HUES64 (cell line): Measurements from ENCODE around the gene ST6GALNAC6.
"Not testable (repeated sequence)": the region's sequence is repeated elsewhere in the genome, so short reads cannot be mapped to it uniquely, and the experiment has no call there.

ENCODE experiments used
- H3K27ac ChIP-seq: 2 replicates; pipeline ENCODE4 v1.7.0; 2013; ENCODE audit warnings: low read depth, low read length, inconsistent platforms
- H3K27me3 ChIP-seq: 2 replicates; pipeline ENCODE4 v1.6.1; 2013; ENCODE audit warnings: mild to moderate bottlenecking, low read length; ENCODE audit not compliant: insufficient read depth
- H3K36me3 ChIP-seq: 2 replicates; pipeline ENCODE4 v1.6.1; 2013; ENCODE audit warnings: mild to moderate bottlenecking, low read length; ENCODE audit not compliant: insufficient read depth
- H3K4me1 ChIP-seq: 2 replicates; pipeline ENCODE4 v1.6.1; 2013; ENCODE audit warnings: mild to moderate bottlenecking, low read length, moderate library complexity; ENCODE audit not compliant: insufficient read depth
- H3K4me3 ChIP-seq: 2 replicates; pipeline ENCODE4 v1.5.1; 2013; ENCODE audit warnings: mild to moderate bottlenecking, low read length, moderate library complexity
- H3K9ac ChIP-seq: 2 replicates; pipeline ENCODE4 v1.6.1; 2013; ENCODE audit warnings: mild to moderate bottlenecking, low read depth, low read length
- H3K9me3 ChIP-seq: 2 replicates; pipeline ENCODE4 v1.6.1; 2013; ENCODE audit warnings: low read depth, low read length; ENCODE audit not compliant: insufficient read depth
- WGBS: fragments of 150-250, 120-280 bp; methylation state at CpG from one replicate; pipeline ENCODE4 v1.1.7; 2013; ENCODE audit warnings: missing lambda C conversion rate; 5-methylcytosine and 5-hydroxymethylcytosine counted together

ST6GALNAC6 gene

GRCh38 chr9:127875306-127875966 is 24.0 kb downstream of the ST6GALNAC6 start:
- Histone ChIP-seq H3K4me3 (no peak overlapping the region), H3K36me3 (no peaks in the 10 kb centered on the region), H3K4me1 (no peaks in the 10 kb centered on the region), H3K9ac (no peak overlapping the region), H3K9me3 (no peaks in the 10 kb centered on the region), H3K27ac (no peak overlapping the region), H3K27me3 (no peaks in the 10 kb centered on the region)
- WGBS = 90% methylated on average over 10 of the region's 10 CpGs

GRCh38 chr9:127874301-127875221 is 24.8 kb downstream of the ST6GALNAC6 start:
- Histone ChIP-seq H3K27me3 (no peaks in the 10 kb centered on the region), H3K9ac (no peak overlapping the region), H3K27ac (no peak overlapping the region), H3K4me3 (no peak overlapping the region), H3K4me1 (no peaks in the 10 kb centered on the region), H3K9me3 (no peaks in the 10 kb centered on the region), H3K36me3 (no peaks in the 10 kb centered on the region)
- 95% methylated on average over 18 of the region's 19 CpGs for WGBS

GRCh38 chr9:127873886-127874285 is 25.5 kb downstream of the ST6GALNAC6 start:
- H3K4me1 ChIP-seq = no peaks in the 10 kb centered on the region
- no peak overlapping the region for H3K9ac ChIP-seq
- H3K4me3 ChIP-seq = no peak overlapping the region
- H3K9me3 ChIP-seq = no peaks in the 10 kb centered on the region
- no peak overlapping the region for H3K27ac ChIP-seq
- no peaks in the 10 kb centered on the region for H3K36me3 ChIP-seq
- H3K27me3 ChIP-seq = no peaks in the 10 kb centered on the region
- 93% methylated on average over 10 of the region's 10 CpGs for WGBS

- Histone ChIP-seq H3K27me3 (no peaks in the 10 kb centered on the region), H3K9me3 (no peaks in the 10 kb centered on the region), H3K4me1 (no peaks in the 10 kb centered on the region), H3K36me3 (no peaks in the 10 kb centered on the region), H3K9ac (no peak overlapping the region), H3K4me3 (no peak overlapping the region), H3K27ac (no peak overlapping the region)
- 83% methylated on average over 19 of the region's 19 CpGs for WGBS
These were observed 26.1 kb downstream of the ST6GALNAC6 start for GRCh38 chr9:127873223-127873691.

GRCh38 chr9:127872369-127873222 is 26.8 kb downstream of the ST6GALNAC6 start:
- 91% methylated on average over 20 of the region's 20 CpGs for WGBS
- no peak overlapping the region for H3K4me3 ChIP-seq

GRCh38 chr9:127871531-127871930 is 27.9 kb downstream of the ST6GALNAC6 start:
- 91% methylated on average over 9 of the region's 9 CpGs for WGBS
- Histone ChIP-seq H3K27me3 (no peaks in the 10 kb centered on the region), H3K27ac (no peak overlapping the region), H3K9me3 (no peaks in the 10 kb centered on the region), H3K4me3 (no peak overlapping the region), H3K9ac (no peak overlapping the region), H3K36me3 (no peaks in the 10 kb centered on the region), H3K4me1 (no peaks in the 10 kb centered on the region)

More at GRCh38 chr9:127872369-127873222, 26.8 kb downstream of the ST6GALNAC6 start:
- no peak overlapping the region for H3K9ac ChIP-seq
- H3K36me3 ChIP-seq = no peaks in the 10 kb centered on the region
- no peaks in the 10 kb centered on the region for H3K9me3 ChIP-seq
- no peaks in the 10 kb centered on the region for H3K4me1 ChIP-seq
- no peak overlapping the region for H3K27ac ChIP-seq
- no peaks in the 10 kb centered on the region for H3K27me3 ChIP-seq

- WGBS = 88% methylated on average over 12 of the region's 12 CpGs
- Histone ChIP-seq H3K9me3 (no peaks in the 10 kb centered on the region), H3K4me1 (no peaks in the 10 kb centered on the region)
These were observed 28.5 kb downstream of the ST6GALNAC6 start for GRCh38 chr9:127870887-127871286.

GRCh38 chr9:127870153-127870491 is 29.3 kb downstream of the ST6GALNAC6 start:
- not testable (repeated sequence) for H3K9ac ChIP-seq, H3K36me3 ChIP-seq, H3K9me3 ChIP-seq, H3K4me3 ChIP-seq, H3K27me3 ChIP-seq, H3K4me1 ChIP-seq, H3K27ac ChIP-seq
- WGBS = 64% methylated on average over 9 of the region's 9 CpGs

More at GRCh38 chr9:127870887-127871286, 28.5 kb downstream of the ST6GALNAC6 start:
- Histone ChIP-seq H3K9ac (no peak overlapping the region), H3K27ac (no peak overlapping the region), H3K36me3 (no peaks in the 10 kb centered on the region), H3K27me3 (no peaks in the 10 kb centered on the region), H3K4me3 (no peak overlapping the region)

- Histone ChIP-seq H3K27ac (no peak overlapping the region), H3K36me3 (no peaks in the 10 kb centered on the region), H3K9me3 (no peaks in the 10 kb centered on the region), H3K4me3 (no peak overlapping the region), H3K9ac (no peak overlapping the region), H3K4me1 (no peaks in the 10 kb centered on the region), H3K27me3 (no peaks in the 10 kb centered on the region)
- 69% methylated on average over 18 of the region's 18 CpGs for WGBS
These were observed 29.9 kb downstream of the ST6GALNAC6 start for GRCh38 chr9:127869310-127870152.

GRCh38 chr9:127868278-127868902 is 31.0 kb downstream of the ST6GALNAC6 start:
- no peak overlapping the region for H3K9ac ChIP-seq
- no peak overlapping the region for H3K4me3 ChIP-seq
- H3K4me1 ChIP-seq = no peaks in the 10 kb centered on the region
- no peaks in the 10 kb centered on the region for H3K36me3 ChIP-seq
- H3K27me3 ChIP-seq = no peaks in the 10 kb centered on the region
- H3K27ac ChIP-seq = no peak overlapping the region
- 93% methylated on average over 18 of the region's 18 CpGs for WGBS
- no peaks in the 10 kb centered on the region for H3K9me3 ChIP-seq
